H54 (cell line): ENCODE data around the gene ZNF200.
"Not testable (repeated sequence)": the region's sequence is repeated elsewhere in the genome, so short reads cannot be mapped to it uniquely, and the experiment has no call there.

Experiments used
- DNase-seq: peaks from one replicate; pipeline ENCODE4 v3.0.0; 2011; ENCODE audit warnings: low spot score, mixed read lengths; ENCODE audit not compliant: insufficient read length
- FAIRE-seq: peaks from 3 replicates; lab custom pipeline; 2011; peaks lifted over from hg19 to GRCh38; lab: Jason Lieb, UNC
- POLR2A ChIP-seq: IDR thresholded peaks from 2 replicates; pipeline ENCODE4 v1.6.1; 2011; ENCODE audit warnings: low read depth, mild to moderate bottlenecking, low read length

ZNF200 gene, protein sequence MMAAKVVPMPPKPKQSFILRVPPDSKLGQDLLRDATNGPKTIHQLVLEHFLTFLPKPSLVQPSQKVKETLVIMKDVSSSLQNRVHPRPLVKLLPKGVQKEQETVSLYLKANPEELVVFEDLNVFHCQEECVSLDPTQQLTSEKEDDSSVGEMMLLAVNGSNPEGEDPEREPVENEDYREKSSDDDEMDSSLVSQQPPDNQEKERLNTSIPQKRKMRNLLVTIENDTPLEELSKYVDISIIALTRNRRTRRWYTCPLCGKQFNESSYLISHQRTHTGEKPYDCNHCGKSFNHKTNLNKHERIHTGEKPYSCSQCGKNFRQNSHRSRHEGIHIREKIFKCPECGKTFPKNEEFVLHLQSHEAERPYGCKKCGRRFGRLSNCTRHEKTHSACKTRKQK

DNA sequence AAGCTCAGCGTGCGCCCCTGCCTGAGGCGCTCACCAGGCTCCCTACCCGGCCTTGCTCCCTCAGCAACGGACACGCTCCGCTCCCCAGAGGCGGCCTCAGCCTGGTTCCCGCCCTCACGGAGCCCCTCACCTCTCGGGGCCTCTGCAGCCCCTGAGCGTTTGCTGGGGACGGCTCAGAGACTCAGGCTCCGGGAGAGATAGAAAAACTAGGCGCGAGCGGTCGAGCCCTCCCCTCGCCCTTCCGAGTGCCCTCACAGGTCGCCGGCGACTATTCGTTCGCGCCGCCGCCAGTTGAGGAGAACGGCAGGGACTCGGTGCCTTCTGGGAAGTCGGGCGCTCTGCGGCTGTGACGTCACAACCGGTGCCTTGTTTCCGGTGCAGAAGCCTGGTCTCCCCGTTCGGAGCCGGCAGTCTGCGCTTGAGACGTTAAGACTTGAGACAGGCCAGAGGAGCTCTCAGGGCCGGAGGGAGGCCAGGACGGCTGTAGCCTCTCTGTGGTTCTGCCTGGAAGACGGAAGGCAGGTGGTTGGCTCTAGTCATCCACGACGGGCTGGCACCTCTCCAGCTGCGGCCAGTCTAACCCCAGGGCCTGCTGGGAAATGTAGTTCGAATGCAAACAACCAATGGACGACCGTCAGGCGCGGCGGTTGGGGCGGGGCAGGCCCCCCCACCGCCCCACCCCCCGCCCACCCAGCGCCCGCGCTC, at the start of gene ZNF200:
ZNF200 (minus strand) TSS at position 302 of the 705 bp plus-strand sequence. CDS start 1,403 bp downstream, outside the sequence.
- FAIRE-seq: no peak
- peak; percentile 70 for TF ChIP-seq POLR2A
- DNase-seq: peak; percentile 90

DNA sequence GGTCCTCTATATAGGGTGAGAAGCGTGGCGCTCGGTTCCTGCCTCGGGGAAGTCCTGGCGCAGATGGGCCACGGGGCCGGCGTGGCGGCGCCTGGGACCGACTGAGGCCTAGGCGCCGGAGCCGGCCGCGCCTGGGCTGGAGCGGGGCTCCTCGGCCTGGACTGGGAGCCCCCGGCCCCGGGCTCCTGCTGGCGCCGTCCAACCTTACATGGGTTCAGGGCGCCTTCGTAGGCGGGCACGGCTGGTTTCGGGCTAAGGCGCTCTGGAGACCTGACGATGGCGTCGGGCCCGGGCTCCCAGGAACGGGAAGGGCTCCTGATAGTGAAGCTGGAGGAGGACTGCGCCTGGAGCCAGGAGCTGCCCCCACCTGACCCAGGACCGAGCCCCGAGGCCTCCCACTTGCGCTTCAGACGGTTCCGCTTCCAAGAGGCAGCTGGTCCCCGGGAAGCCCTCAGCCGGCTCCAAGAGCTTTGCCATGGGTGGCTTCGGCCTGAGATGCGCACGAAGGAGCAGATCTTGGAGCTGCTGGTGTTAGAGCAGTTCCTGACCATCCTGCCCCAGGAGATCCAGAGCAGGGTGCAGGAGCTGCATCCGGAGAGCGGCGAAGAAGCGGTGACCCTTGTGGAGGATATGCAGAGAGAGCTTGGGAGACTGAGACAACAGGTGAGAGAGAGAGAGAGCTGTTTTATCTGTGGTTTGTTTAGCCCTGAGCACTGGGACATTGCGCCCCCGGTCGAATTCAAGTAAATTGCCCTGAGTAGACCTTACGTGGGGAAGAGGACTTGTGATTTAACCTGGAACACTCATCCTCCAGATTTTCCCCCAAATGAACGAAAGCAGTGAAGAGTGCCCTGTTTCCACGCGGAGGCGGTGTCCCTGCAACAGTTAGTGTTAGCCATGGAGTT, 48.8 kb upstream of the ZNF200 start:
- no peak for TF ChIP-seq POLR2A
- DNase-seq: no peak
- FAIRE-seq: no peak

DNA sequence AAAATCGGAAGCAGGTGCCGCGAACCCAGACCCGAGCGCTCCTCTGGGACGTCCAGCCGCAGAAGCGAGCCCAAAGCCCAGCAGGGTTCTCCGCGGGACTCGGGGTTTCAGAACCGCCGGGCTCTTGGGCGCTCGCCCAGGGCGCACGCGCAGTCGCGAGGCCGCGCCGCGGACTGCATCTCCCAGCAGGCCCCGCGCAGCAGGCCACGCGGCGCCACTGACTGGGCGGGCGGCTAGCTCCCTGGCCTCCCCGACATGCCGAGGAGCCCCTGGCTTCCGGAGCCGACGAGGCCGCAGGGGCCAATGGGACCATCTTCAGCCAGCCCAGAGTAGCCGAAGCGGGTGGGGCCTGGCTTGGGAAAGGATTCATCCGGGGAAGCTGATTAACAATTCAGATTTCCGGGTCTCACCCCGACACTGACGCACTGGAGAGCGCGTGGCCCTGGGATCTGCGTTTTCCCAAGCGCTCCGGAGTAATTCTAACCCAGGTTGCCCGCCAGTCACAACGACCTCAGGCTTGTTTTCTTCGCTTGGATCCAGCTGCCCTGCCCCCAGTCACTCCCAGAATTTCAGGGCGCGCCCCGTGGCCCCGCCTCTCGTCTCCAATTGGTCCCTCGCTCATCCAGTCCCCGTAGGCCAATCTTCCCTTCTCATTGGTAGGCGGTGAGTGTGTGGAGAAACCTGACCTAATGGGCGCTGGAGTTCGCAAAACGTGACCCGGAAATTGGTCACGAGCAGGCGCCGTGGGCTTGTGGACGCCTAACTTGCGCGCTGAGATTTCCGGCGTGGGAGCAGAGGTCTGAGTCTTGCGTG, 48.0 kb upstream of the ZNF200 start, which contains the start of gene ZNF263:
ZNF263 (plus strand) TSS at position 762 of the 813 bp plus-strand sequence. CDS start 328 bp downstream, outside the sequence.
- DNase-seq (peak; percentile 95), FAIRE-seq (peak; percentile 60)
- peak; percentile 52 for TF ChIP-seq POLR2A

DNA sequence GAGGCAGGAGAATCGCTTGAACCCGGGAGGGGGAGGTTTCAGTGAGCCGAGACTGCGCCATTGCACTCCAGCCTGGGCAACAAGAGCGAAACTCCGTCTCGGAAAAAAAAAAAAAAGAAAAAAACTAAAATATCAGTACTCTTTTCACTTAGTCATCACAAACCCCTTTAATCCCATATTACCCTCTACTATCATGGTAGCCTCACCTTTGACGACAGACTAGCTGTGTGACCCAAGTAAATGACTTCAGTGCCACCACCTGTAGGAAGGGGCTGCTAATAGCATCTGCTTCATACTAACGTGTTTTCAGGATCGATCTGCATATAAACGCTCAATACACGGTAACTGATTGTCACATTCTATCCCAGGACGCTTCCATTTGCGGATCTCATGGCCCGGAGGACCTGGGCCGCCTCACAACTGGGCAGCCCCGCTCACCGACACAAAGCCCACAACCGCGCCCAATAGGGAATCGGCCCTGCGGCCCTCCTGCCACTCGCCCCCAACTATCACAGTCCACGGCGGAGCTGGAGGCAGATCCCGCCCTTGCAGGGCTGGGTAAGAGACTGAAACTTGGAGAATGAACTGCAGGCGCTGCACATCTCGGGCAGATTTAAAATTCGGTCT, 47.3 kb upstream of the ZNF200 start:
- DNase-seq (peak; percentile 71), FAIRE-seq (no peak)
- TF ChIP-seq POLR2A: no peak

DNA sequence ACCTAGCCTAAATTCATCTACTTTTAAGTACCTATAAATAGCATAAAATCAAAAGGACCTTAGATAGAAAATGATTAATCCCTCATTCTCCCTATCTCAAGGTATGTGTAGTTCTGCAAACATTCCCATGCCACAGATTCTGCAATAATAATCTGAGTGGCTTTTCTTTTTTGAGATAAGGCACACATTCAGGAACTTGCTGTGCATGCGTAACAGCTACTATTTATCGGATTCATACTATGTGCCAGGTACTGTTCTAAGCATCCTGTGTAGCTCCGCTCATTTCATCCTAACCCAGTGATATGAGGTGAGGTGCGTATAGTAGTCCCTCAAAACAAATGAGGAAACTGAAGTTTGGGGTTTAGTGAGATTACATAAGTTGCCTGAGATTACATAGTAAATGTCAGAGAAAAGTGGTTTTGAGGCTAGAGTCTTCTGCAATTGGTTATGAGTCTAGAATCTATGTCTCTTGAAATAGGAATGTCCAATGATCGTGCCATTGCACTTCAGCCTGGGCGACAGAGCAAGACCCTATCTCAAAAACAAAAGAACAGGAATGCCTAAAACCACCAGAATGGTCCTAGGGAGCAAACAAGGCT, 46.4 kb upstream of the ZNF200 start:
- TF ChIP-seq POLR2A: no peak
- DNase-seq: no peak
- no peak for FAIRE-seq

DNA sequence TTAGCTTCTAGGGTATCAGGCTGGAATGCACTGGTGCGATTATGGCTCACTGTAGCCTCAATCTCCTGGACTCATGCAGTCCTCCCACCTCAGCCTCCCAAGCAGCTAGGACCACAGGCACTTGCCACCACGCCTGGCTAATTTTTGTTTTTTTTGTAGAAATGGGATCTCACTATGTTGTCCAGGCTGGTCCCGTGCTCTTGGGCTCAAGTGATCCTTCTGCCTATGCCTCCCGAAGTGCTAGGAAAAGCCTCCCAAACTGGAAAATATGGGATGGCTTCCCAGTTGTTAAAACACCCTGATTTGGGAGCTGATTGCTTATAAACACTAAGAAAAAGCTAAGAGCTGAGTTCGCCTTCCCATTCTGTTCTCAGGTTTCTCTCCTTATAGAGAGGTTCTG, 41.7 kb upstream of the ZNF200 start:
- FAIRE-seq (no peak), DNase-seq (no peak)
- no peak for TF ChIP-seq POLR2A

DNA sequence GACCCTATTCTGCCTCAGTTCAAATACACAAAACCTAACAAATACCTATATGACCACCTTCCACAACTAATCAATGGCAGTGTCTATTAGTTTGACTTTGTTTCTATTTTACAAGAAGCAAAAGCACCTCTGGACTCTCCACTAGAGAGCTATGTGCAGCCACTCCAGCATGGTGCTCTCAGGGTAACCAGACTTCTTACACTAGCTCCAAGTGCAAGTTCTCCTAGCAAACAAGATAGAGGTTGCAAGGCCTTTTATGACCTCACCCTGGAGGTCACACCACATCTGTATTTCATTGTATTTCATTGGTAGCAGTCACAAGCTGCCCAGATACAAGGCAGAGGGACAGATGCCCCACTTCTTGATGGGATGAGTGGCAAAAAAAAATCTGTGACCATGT, 40.0 kb upstream of the ZNF200 start:
- DNase-seq (no peak), FAIRE-seq (no peak)
- TF ChIP-seq POLR2A: no peak

DNA sequence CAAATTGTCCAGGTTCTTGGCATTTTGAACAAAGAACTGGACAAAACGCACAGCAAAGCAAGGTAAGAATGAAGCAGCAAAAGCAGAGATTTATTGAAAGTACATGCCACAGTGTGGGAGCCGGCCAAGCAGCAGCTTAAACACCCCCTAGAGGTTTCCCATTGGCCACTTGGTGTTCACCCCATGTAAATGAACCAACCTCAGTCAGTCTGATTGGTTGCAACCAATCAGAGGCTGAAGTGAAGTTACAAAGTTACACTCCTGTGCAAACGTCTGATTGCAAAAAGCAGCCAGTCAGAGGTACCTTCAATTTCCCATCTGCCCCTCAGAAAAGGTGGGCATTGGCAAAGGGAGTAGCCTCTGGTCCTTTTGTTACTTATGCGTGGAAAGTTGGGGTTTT, 39.5 kb upstream of the ZNF200 start:
- FAIRE-seq: no peak
- no peak for DNase-seq

DNA sequence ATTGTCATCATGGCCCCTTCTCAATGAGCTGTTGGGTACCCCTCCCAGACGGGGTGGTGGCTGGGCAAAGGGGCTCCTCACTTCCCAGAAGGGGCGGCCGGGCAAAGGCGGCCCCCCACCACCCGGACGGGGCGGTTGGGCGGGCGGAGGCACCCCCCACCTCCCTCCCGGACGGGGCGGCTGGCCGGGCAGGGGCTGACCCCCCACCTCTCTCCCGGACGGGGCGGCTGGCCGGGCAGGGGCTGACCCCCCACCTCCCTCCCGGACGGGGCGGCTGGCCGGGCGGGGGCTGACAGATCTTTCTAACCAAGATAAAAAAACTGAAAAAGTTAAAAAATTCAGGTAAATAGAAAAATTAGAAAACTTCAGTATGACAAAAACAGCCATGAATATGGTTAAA, 36.3 kb upstream of the ZNF200 start:
- not testable (repeated sequence) for DNase-seq, FAIRE-seq

More for the DNA sequence above, 39.5 kb upstream of the ZNF200 start:
- no peak for TF ChIP-seq POLR2A

DNA sequence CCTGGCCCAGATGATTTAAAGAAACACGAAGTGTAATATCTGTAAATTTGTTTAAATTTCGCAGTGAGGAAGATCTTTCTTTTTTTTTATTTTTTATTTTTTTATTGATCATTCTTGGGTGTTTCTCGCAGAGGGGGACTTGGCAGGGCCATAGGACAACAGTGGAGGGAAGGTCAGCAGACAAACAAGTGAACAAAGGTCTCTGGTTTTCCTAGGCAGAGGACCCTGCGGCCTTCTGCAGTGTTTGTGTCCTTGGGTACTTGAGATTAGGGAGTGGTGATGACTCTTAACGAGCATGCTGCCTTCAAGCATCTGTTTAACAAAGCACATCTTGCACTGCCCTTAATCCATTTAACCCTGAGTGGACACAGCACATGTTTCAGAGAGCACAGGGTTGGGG, 35.8 kb upstream of the ZNF200 start:
- FAIRE-seq, DNase-seq: not testable (repeated sequence)

DNA sequence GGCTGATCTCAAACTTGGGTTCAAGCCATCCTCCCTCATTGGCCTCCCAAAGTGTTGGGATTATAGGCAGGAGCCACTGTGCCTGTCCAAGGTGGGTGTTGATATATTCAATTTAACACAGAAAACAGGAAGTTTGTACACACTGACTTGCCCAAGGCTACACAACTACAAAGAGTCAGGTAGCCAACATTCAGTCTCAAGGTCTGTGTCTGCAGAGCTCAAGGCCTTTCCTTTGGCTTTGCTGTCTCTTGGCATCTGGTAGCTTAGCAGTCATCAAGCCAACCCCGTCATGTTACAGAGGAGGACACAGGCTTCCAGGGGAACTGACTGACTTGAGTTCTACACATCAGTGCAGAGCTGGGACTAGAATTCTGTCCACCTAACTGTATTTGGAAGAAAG, 33.3 kb upstream of the ZNF200 start:
- TF ChIP-seq POLR2A: no peak
- DNase-seq (no peak), FAIRE-seq (no peak)

DNA sequence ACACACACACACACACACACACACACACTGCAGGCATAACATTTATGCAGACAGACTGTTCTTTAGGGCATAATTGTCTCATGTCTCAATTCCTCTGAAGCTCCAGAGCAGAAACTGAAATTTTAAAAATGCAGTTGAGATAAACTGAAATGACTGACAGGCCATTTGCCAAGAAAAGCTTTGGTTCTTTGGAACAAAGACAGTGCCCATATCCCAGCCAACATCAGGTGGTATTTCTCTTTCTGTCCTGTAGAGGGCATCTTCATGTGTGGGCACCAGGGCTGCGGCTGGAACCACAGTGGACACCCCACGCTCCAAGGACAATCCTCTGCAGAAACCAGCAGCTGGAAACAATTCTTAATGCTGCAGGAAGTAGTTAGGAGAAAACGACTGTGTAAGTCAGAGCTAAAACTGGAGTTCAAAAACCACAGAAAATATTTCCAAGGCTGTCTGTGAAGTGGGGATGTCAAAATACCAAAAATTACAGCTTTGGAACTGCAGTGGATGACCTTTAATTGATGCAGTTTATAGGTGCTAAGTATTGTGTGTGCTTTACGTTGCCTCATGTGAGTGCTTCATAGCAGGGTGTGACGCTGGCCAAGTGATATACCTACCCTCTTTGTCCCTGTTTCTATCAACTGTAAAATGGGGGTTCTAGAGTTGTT, 32.0 kb upstream of the ZNF200 start:
- no peak for TF ChIP-seq POLR2A
- DNase-seq (peak; percentile 49), FAIRE-seq (peak; percentile 60)
